Peyer's patch (tissue), 4 donors: Measurements from ENCODE around the gene MYZAP.

Experiments used
- CTCF ChIP-seq, 6 experiments: fragments of 450-650 bp in 4 of 6; fragments of 200-600 bp in 2 of 6; sonication (generic) in 1 of 6; IDR thresholded peaks; one replicate each; pipeline ENCODE4 v1.5.1; 2017 to 2019; ENCODE audit warnings: antibody characterized with exemption in 6 of 6, mild to moderate bottlenecking in 3 of 6, moderate library complexity in 1 of 6
- POLR2A ChIP-seq, 2 donors: fragments of 450-650 bp; IDR thresholded peaks; one replicate each; pipeline ENCODE4 v1.5.1; 2017; ENCODE audit warnings: antibody characterized with exemption in 2 of 2, mild to moderate bottlenecking in 2 of 2, moderate library complexity in 2 of 2

- no peak for TF ChIP-seq CTCF (IDR thresholded peaks at IDR 0.05)
- no peak for TF ChIP-seq POLR2A (IDR thresholded peaks at IDR 0.05)
Measured at GRCh38 chr15:57718309-57718708, 126.6 kb downstream of the MYZAP start.
